Lung (tissue), 12 donors: Measurements from ENCODE around the gene MED14. TPM values are rescaled to one million over a fixed set of nuclear protein-coding genes. Genes with fewer than 3 reads are reported as not detected.

Source experiments
- ATAC-seq: fragments of 200-7000 bp; cut with Tn5 transposase; one replicate; pipeline ENCODE4 v1.9.1; 2020; ENCODE audit warnings: moderate number of reproducible peaks; ENCODE audit not compliant: insufficient read depth, low FRiP score
- DNase-seq, 3 donors: peaks; one replicate each; pipeline ENCODE4 v3.0.0-alpha.2; 2013 to 2017
- H3K27ac ChIP-seq, 2 donors: one replicate each; pipeline ENCODE4 v1.5.1; 2013; ENCODE audit warnings: mild to moderate bottlenecking in 2 of 2, moderate library complexity in 2 of 2, control low read depth in 1 of 2, inconsistent platforms in 1 of 2, low read depth in 1 of 2, low read length in 1 of 2
- H3K27me3 ChIP-seq, 3 donors: one replicate each; pipeline ENCODE4 v1.5.1; 2013; ENCODE audit warnings: low read length in 2 of 3; ENCODE audit not compliant: control insufficient read depth in 3 of 3, insufficient read depth in 3 of 3
- H3K36me3 ChIP-seq, 4 donors: one replicate each; pipeline ENCODE4 v1.5.1; 2013; ENCODE audit warnings: low read length in 4 of 4, mild to moderate bottlenecking in 1 of 4, moderate library complexity in 1 of 4; ENCODE audit not compliant: control insufficient read depth in 4 of 4, insufficient read depth in 4 of 4
- H3K4me1 ChIP-seq, 5 donors: one replicate each; pipeline ENCODE4 v1.5.1; 2013; ENCODE audit warnings: low read length in 5 of 5, mild to moderate bottlenecking in 2 of 5, moderate library complexity in 1 of 5; ENCODE audit not compliant: control insufficient read depth in 5 of 5, insufficient read depth in 5 of 5
- H3K4me3 ChIP-seq: one replicate; pipeline ENCODE4 v1.5.1; 2013; ENCODE audit warnings: mild to moderate bottlenecking, control low read depth, moderate library complexity
- H3K9ac ChIP-seq, 2 donors: one replicate each; pipeline ENCODE4 v1.5.1; 2013; ENCODE audit warnings: low read length in 2 of 2, control low read depth in 1 of 2; ENCODE audit not compliant: insufficient read depth in 1 of 2
- H3K9me3 ChIP-seq, 4 donors: one replicate each; pipeline ENCODE4 v1.5.1; 2013; ENCODE audit warnings: low read length in 3 of 4, mild to moderate bottlenecking in 1 of 4, moderate library complexity in 1 of 4; ENCODE audit not compliant: control insufficient read depth in 4 of 4, insufficient read depth in 3 of 4
- WGBS, 2 donors: extraction: QIAGEN DNeasy Blood & Tissue Kit; methylation state at CpG; one replicate each; pipeline ENCODE4 v1.1.7; 2013; 5-methylcytosine and 5-hydroxymethylcytosine counted together
- polyA plus RNA-seq, 2 donors: library from polyadenylated mRNA; stranded (reverse); fragments of 200-250 nt; gene quantifications; one replicate each; pipeline ENCODE4 v1.2.1, GENCODE V29; 2013
- total RNA-seq, 2 donors: library from RNA; depleted of rRNA in 1 of 2; stranded (reverse); fragments of >200 nt in 1 of 2; gene quantifications; one replicate each; pipeline ENCODE4 v1.2.1, GENCODE V29; 2014 to 2021
- TF ChIP-seq, protein P1 (sequence below): IDR thresholded peaks from 2 replicates; pipeline ENCODE4 v1.5.1; 2012; ENCODE audit warnings: mild to moderate bottlenecking; ENCODE audit errors: control extremely low read depth, extremely low read depth
- donor health status: control.
- donor health status: control.
- donor health status: Bipolar disorder and iron deficiency.
- donor health status: healthy.
- donor health status: DM: yes; HTN: yes; CAD: no.

The MED14 gene
- total and polyA plus RNA-seq, 4 donors: 9.1 to 41.1 (median 25.6) TPM

GRCh38 chrX:40780951-40781350 is 45.6 kb upstream of the MED14 start:
- Histone ChIP-seq H3K4me1 (no peaks in the 10 kb centered on the region), H3K9ac (no peak overlapping the region), H3K36me3 (no peaks in the 10 kb centered on the region), H3K27ac (no peak overlapping the region), H3K27me3 (peaks cover 5 to 31% (median 6%) of the 10 kb centered on the region in 3 donors), H3K9me3 (peaks cover 0 to 3% (median 0%) of the 10 kb centered on the region in 4 donors), H3K4me3 (no peak overlapping the region)
- WGBS, 2 donors: 69 to 89% methylated on average over 2 of the region's 2 CpGs
- DNase-seq (no peak), ATAC-seq (no peak)
- TF ChIP-seq, protein P1, sequence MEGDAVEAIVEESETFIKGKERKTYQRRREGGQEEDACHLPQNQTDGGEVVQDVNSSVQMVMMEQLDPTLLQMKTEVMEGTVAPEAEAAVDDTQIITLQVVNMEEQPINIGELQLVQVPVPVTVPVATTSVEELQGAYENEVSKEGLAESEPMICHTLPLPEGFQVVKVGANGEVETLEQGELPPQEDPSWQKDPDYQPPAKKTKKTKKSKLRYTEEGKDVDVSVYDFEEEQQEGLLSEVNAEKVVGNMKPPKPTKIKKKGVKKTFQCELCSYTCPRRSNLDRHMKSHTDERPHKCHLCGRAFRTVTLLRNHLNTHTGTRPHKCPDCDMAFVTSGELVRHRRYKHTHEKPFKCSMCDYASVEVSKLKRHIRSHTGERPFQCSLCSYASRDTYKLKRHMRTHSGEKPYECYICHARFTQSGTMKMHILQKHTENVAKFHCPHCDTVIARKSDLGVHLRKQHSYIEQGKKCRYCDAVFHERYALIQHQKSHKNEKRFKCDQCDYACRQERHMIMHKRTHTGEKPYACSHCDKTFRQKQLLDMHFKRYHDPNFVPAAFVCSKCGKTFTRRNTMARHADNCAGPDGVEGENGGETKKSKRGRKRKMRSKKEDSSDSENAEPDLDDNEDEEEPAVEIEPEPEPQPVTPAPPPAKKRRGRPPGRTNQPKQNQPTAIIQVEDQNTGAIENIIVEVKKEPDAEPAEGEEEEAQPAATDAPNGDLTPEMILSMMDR: no peak

GRCh38 chrX:40780082-40780481 is 44.7 kb upstream of the MED14 start:
- Histone ChIP-seq H3K4me1 (no peaks in the 10 kb centered on the region), H3K4me3 (no peak overlapping the region), H3K27me3 (peaks cover 3 to 25% (median 6%) of the 10 kb centered on the region in 3 donors), H3K27ac (no peak overlapping the region), H3K9me3 (peaks cover 0 to 1% (median 0%) of the 10 kb centered on the region in 4 donors), H3K36me3 (no peaks in the 10 kb centered on the region), H3K9ac (no peak overlapping the region)
- DNase-seq (no peak), ATAC-seq (no peak)
- TF ChIP-seq, protein P1: no peak
- WGBS, 2 donors: 86 to 94% methylated on average over 6 of the region's 6 CpGs

DNA sequence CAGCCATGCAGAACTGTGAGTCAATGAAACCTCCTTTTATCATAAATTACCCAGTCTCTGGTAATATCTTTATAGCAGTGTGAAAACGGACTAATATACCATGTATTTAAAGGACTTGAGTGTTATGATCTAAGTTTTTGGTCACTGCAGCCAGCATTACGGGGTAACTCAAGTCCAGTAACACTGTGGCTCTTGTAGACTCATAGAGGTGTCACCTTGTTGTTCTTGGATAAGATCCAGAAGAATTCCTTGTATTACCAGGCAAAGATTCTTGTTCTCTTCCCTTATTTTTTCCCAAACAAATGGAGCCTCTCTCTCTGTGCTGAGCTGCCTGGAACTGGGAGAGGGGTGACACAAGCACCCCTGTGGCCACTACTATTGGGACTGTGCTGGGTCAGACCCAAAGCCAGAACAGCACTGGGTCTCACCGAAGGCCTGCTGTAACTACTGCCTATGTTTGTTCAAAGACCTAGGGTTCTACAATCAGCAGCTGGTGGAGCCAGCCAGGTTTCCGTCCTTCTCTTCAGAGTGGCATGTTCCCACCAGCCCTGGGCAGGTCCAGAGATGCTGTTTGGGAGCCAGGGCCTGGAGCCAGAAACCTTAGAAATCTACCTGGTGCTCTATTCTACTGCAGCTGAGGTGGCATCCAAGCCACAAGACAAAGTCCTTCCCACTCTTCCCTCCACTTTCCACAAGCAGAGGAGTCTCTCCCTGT is 43.7 kb upstream of the MED14 start:
- no peak overlapping the region for H3K4me3 ChIP-seq
- H3K9ac ChIP-seq: no peak overlapping the region
- ATAC-seq (no peak), DNase-seq (no peak)
- peaks cover 2 to 28% (median 6%) of the 10 kb centered on the region in 3 donors for H3K27me3 ChIP-seq
- no peak overlapping the region for H3K27ac ChIP-seq
- peaks cover 0 to 2% (median 0%) of the 10 kb centered on the region in 5 donors for H3K4me1 ChIP-seq
- H3K9me3 ChIP-seq: no peaks in the 10 kb centered on the region
- H3K36me3 ChIP-seq: no peaks in the 10 kb centered on the region
- WGBS, 2 donors: 71 to 91% methylated on average over 4 of the region's 4 CpGs
- TF ChIP-seq, protein P1: no peak
